ENCODE measurements around the gene DNAJC5.
"Not testable (repeated sequence)": the region's sequence is repeated elsewhere in the genome, so short reads cannot be mapped to it uniquely, and the experiment has no call there.

The DNAJC5 gene

DNA sequence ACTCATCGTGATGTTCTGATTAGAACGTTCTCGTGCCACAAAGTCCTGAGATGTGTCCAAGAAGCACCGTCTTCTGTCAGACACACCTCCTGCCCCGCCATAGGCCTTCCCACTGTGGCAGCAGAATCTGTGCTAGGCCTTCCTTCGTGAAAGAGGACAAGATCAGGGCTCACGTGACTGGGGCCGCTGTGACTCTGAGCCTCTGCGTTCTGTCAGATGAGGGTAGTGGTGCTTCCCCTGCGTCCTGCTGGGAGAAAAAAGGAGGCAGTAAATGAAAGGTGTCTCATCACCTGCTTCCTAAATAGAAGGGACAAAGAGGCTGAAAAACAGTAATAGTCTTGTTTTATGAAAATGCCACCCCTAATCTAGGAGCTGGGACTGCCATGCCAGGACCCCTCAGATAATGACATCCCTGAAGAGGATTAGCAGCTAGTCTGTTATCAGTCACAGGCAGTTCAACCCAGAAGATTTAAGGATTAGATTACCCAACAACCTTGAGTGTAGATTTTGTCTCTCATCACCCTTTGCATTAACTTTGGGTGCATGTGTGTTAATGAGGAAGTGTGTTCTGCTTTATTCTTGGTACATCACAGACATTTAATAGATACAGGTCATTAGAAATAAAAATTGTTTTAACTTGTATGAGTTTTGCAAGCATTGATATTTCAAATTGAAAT is 4.1 kb downstream of the DNAJC5 start:
- no peaks in the 10 kb centered on the region for H3K9me3 ChIP-seq (ENCODE audit: control insufficient read depth, low read depth, low read length)
- no peak overlapping the region for H3K4me3 ChIP-seq (ENCODE audit: low read length)
- H3K36me3 ChIP-seq (ENCODE audit: control insufficient read depth, low read depth, low read length) = no peaks in the 10 kb centered on the region
- H3K4me1 ChIP-seq (ENCODE audit: control insufficient read depth, low read depth, low read length) = peaks cover 11% of the 10 kb centered on the region
- H3K27me3 ChIP-seq (ENCODE audit: control insufficient read depth, insufficient read depth, low read length) = no peaks in the 10 kb centered on the region
- no peak overlapping the region for H3K9ac ChIP-seq (ENCODE audit: low read length)
- H3K27ac ChIP-seq (ENCODE audit: low read length) = no peak overlapping the region

DNA sequence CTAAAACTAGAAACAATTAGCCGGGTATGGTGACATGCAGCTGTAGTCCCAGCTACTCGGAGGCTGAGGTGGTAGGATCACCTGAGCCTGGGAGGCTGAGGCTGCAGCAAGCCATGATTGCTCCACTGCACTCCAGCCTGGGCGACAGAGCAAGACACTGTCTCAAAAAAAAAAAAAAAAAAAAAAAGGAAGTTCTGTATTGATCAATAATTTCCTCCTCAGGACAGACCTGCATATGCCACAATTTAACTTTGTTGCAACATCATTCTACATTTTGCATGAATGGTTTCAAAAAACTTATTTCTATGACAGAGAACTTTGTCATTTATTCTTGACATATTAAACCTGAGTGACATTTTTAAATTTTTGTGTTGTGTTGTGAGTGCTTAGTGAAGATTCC is 5.5 kb downstream of the DNAJC5 start:
- H3K4me3 ChIP-seq (ENCODE audit: low read length) = no peak overlapping the region
- no peak overlapping the region for H3K9ac ChIP-seq (ENCODE audit: low read length)
- no peaks in the 10 kb centered on the region for H3K9me3 ChIP-seq (ENCODE audit: control insufficient read depth, low read depth, low read length)
- peaks cover 11% of the 10 kb centered on the region for H3K4me1 ChIP-seq (ENCODE audit: control insufficient read depth, low read depth, low read length)
- H3K27me3 ChIP-seq (ENCODE audit: control insufficient read depth, insufficient read depth, low read length) = no peaks in the 10 kb centered on the region
- no peaks in the 10 kb centered on the region for H3K36me3 ChIP-seq (ENCODE audit: control insufficient read depth, low read depth, low read length)
- no peak overlapping the region for H3K27ac ChIP-seq (ENCODE audit: low read length)

DNA sequence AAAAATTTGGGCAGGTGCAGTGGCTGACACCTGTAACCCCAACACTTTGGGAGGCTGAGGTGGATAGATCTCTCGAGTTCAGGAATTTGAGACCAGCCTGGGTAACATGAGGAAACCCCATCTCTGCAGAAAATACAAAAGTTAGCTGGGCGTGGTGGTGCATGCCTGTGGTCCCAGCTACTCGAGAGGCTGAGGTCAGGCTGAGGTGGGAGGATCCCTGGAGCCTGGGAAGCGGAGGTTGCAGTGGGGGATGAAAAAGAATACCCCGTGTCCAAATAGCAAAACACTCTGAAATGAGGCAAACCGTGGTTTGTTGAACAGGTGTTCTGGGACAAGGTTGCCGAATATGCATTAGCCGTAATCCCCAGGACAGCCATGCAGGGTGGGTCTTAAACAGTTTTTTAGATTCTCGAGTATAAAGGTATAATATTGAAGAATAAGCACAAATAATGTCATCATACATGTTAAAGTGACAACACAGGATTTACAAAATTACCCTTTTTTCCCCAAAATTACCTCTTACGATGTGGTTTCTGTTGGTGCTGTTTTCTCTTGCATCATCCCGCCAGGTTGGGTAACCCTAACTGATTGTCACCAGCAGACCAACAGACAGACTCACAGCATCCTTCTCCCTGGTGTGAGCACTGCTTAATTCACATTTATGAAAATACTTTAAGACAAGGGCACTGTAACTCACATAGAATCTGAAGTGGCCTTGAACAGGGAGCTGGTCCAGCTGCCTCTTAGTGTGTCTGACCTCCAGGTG is 9.1 kb downstream of the DNAJC5 start:
- Histone ChIP-seq H3K9me3 (ENCODE audit: control insufficient read depth, low read depth, low read length) (no peaks in the 10 kb centered on the region), H3K4me3 (ENCODE audit: low read length) (no peak overlapping the region), H3K36me3 (ENCODE audit: control insufficient read depth, low read depth, low read length) (no peaks in the 10 kb centered on the region), H3K27me3 (ENCODE audit: control insufficient read depth, insufficient read depth, low read length) (no peaks in the 10 kb centered on the region), H3K9ac (ENCODE audit: low read length) (no peak overlapping the region), H3K4me1 (ENCODE audit: control insufficient read depth, low read depth, low read length) (no peaks in the 10 kb centered on the region), H3K27ac (ENCODE audit: low read length) (no peak overlapping the region)

DNA sequence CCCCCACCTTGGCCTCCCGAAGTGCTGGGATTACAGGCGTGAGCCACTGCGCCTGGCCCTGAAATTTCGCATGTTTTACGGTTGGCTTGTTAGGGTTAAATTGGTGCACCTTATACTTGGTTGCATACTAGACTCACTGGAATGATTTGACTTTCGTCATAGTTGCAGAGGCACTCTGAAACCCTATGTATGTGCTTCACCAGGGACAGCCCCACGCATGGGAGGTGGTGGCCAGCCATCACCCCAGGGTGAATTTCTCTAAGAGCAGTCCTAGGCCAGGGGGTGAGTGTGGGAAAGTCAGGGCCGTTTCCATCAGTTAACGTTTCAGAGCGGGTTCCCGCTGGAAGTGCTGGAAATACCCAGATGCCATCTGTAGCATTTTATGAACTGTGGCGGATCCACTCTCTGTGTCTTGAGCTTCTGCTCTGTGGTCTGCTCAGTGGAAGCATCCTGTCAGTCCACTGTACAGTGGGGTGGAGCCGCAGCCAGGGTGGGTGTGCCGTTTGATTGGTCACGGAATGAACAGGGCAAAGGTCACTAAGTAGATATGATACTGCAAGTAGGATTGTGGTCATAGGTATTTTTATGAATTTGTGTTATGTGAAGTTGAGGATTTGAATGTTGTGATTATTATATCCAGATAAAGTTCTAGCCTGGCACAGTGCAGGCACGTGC is 13.2 kb downstream of the DNAJC5 start:
- no peaks in the 10 kb centered on the region for H3K36me3 ChIP-seq (ENCODE audit: control insufficient read depth, low read depth, low read length)
- H3K9me3 ChIP-seq (ENCODE audit: control insufficient read depth, low read depth, low read length) = no peaks in the 10 kb centered on the region
- no peak overlapping the region for H3K27ac ChIP-seq (ENCODE audit: low read length)
- H3K27me3 ChIP-seq (ENCODE audit: control insufficient read depth, insufficient read depth, low read length) = no peaks in the 10 kb centered on the region
- H3K9ac ChIP-seq (ENCODE audit: low read length) = no peak overlapping the region
- no peaks in the 10 kb centered on the region for H3K4me1 ChIP-seq (ENCODE audit: control insufficient read depth, low read depth, low read length)
- no peak overlapping the region for H3K4me3 ChIP-seq (ENCODE audit: low read length)

DNA sequence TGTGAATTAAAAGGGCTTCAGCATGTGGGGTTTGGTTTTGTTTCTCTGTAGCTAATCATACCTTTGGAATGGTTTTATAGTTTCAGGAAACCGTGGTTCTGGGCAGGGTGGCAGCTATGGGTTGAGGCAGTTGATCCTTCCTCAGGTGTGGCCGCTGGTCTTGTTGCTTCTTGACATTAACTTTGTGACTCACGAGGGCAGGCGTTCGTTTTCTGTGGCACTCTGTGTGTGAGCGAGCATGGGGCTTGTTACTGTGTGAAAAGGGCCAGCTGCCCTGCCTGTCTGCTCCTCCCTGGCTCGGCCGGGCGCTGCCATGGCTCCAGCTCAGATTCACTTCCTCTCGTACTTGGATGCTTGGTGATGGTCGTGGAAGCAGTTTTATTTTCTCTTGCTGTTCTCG is 16.2 kb downstream of the DNAJC5 start:
- Histone ChIP-seq H3K36me3 (ENCODE audit: control insufficient read depth, low read depth, low read length) (no peaks in the 10 kb centered on the region), H3K4me1 (ENCODE audit: control insufficient read depth, low read depth, low read length) (no peaks in the 10 kb centered on the region), H3K27ac (ENCODE audit: low read length) (no peak overlapping the region), H3K9ac (ENCODE audit: low read length) (no peak overlapping the region), H3K9me3 (ENCODE audit: control insufficient read depth, low read depth, low read length) (no peaks in the 10 kb centered on the region), H3K4me3 (ENCODE audit: low read length) (no peak overlapping the region), H3K27me3 (ENCODE audit: control insufficient read depth, insufficient read depth, low read length) (no peaks in the 10 kb centered on the region)

DNA sequence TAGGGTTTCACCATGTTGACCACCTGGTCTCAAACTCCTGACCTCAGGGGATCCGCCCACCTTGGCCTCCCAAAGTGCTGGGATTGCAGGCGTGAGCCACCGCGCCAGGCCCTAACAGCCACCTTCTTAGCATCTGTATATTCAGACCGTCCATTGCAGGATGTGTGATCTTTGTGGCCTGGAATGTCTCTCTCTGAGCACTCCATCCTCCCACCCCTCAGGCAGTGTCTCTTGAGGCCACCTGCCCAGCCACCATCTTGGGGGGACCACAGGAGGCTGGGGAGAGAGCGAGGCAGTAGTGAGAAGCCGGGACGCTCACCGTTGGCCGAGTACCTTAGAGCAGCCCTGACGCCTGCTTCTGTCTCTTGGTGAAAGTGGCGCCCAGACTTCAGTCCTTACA is 18.8 kb downstream of the DNAJC5 start:
- Histone ChIP-seq H3K27ac (ENCODE audit: low read length) (no peak overlapping the region), H3K27me3 (ENCODE audit: control insufficient read depth, insufficient read depth, low read length) (no peaks in the 10 kb centered on the region), H3K4me3 (ENCODE audit: low read length) (no peak overlapping the region), H3K9ac (ENCODE audit: low read length) (no peak overlapping the region), H3K9me3 (ENCODE audit: control insufficient read depth, low read depth, low read length) (no peaks in the 10 kb centered on the region), H3K4me1 (ENCODE audit: control insufficient read depth, low read depth, low read length) (no peaks in the 10 kb centered on the region), H3K36me3 (ENCODE audit: control insufficient read depth, low read depth, low read length) (no peaks in the 10 kb centered on the region)

DNA sequence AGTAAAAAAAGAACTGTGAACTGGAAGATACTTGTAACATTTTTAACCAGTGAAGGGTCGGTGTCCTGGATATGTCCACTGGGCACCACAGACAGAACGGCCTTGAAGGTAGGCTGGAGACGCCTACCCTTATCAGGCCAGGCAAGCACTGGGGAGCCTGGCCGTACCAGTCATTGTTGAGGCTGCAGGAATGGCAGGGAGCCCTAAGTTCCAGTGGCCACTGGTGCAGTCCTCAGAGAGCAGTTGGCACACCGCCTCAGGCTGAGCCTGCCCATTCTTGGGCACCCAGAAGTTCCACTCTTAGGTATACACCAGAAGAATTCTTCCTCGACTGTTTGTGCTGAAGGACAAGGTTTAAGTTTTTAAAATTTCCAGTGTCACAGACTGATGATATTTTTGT is 20.5 kb downstream of the DNAJC5 start:
- H3K4me3 ChIP-seq (ENCODE audit: low read length) = no peak overlapping the region
- H3K9me3 ChIP-seq (ENCODE audit: control insufficient read depth, low read depth, low read length) = no peaks in the 10 kb centered on the region
- no peaks in the 10 kb centered on the region for H3K4me1 ChIP-seq (ENCODE audit: control insufficient read depth, low read depth, low read length)
- H3K27ac ChIP-seq (ENCODE audit: low read length) = no peak overlapping the region
- H3K9ac ChIP-seq (ENCODE audit: low read length) = no peak overlapping the region
- H3K36me3 ChIP-seq (ENCODE audit: control insufficient read depth, low read depth, low read length) = no peaks in the 10 kb centered on the region
- H3K27me3 ChIP-seq (ENCODE audit: control insufficient read depth, insufficient read depth, low read length) = no peaks in the 10 kb centered on the region

DNA sequence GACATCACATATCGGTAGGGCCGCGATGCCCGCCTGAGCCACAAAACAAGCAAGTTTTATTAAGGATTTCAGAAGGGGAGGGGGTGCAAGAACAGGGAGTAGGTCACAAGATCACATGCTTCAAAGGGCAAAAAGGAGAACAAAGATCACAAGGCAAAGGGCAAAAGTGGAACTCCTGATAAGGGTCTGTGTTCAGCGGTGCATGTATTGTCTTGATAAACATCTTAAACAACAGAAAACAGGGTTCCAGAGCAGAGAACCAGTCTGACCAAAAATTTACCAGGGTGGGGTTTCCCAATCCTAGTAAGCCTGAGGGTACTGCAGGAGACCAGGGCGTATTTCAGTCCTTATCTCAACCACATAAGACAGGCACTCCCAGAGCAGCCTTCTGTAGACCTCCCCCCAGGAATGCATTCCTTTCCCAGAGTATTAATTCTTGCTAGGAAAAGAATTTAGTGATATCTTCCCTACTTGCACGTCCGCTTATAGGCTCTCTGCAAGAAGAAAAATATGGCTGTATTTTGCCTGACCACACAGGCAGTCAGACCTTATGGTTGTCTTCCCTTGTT is 21.5 kb downstream of the DNAJC5 start:
- not testable (repeated sequence) for H3K9me3 ChIP-seq (ENCODE audit: control insufficient read depth, low read depth, low read length); H3K4me3 ChIP-seq (ENCODE audit: low read length); H3K27ac ChIP-seq (ENCODE audit: low read length)

DNA sequence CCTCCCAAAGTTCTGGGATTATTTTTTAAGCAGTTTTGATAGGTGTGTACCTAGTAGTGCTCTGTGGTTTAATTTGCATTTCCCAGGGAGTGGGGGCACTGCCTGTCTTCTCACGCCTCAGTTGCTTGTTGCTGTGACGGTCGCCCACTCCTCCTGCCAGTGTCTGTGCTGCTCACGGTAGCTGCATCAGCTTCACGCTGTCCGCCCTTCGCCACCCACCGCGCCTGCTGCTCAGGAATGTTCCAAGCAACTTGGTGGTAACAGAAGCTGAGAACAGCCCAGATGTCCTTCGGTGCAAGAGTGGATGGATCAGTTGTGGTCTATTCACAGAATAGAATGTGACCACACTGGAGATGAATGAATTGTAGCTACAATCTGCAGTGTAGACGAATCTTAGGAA is 22.9 kb downstream of the DNAJC5 start:
- Histone ChIP-seq H3K4me3 (ENCODE audit: low read length) (no peak overlapping the region), H3K27ac (ENCODE audit: low read length) (no peak overlapping the region), H3K4me1 (ENCODE audit: control insufficient read depth, low read depth, low read length) (no peaks in the 10 kb centered on the region), H3K36me3 (ENCODE audit: control insufficient read depth, low read depth, low read length) (no peaks in the 10 kb centered on the region), H3K27me3 (ENCODE audit: control insufficient read depth, insufficient read depth, low read length) (no peaks in the 10 kb centered on the region), H3K9ac (ENCODE audit: low read length) (no peak overlapping the region), H3K9me3 (ENCODE audit: control insufficient read depth, low read depth, low read length) (no peaks in the 10 kb centered on the region)

More for the DNA sequence above, 21.5 kb downstream of the DNAJC5 start:
- H3K36me3 ChIP-seq (ENCODE audit: control insufficient read depth, low read depth, low read length); H3K27me3 ChIP-seq (ENCODE audit: control insufficient read depth, insufficient read depth, low read length); H3K9ac ChIP-seq (ENCODE audit: low read length); H3K4me1 ChIP-seq (ENCODE audit: control insufficient read depth, low read depth, low read length): not testable (repeated sequence)

DNA sequence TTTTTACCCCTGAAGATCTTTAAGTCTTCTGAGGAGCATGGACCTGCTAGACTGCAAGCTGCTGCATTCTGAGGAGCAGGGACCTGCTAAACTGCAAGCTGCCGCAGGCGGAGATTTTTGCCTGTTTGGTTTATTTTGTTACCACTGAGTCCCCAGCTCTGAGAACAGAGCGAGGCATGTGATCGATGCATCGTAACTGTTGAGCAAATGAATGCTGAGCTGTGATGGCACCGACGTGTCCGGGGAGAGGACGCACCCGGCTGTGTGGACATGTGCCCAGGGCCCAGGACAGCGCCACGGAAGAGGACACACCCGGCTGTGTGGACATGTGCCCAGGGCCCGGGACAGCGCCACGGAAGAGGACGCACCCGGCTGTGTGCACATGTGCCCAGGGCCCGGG is 24.2 kb downstream of the DNAJC5 start:
- Histone ChIP-seq H3K4me3 (ENCODE audit: low read length) (no peak overlapping the region), H3K4me1 (ENCODE audit: control insufficient read depth, low read depth, low read length) (no peaks in the 10 kb centered on the region), H3K27me3 (ENCODE audit: control insufficient read depth, insufficient read depth, low read length) (no peaks in the 10 kb centered on the region), H3K9ac (ENCODE audit: low read length) (no peak overlapping the region), H3K9me3 (ENCODE audit: control insufficient read depth, low read depth, low read length) (no peaks in the 10 kb centered on the region), H3K27ac (ENCODE audit: low read length) (no peak overlapping the region), H3K36me3 (ENCODE audit: control insufficient read depth, low read depth, low read length) (no peaks in the 10 kb centered on the region)

DNA sequence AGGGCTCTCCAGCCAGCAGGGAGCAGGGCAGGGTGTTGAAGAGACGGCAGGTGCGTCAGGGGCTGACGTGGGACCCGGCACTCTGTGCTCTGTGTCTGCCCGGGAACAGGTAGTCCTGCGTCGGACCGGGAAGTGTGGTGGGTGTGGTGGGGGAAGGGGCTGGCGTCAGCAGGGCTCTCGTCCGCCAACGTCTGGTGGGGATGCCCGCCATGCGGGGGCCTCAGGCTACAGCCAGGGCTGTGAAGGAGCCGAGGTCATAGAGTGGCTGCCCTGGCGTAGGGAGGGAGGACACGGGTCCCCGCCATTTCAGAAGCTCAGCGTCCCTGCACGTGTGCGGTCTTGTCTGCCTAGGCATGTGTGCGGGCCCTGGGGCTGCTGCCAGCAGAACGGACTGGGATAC is 25.3 kb downstream of the DNAJC5 start:
- no peak overlapping the region for H3K4me3 ChIP-seq (ENCODE audit: low read length)
- no peaks in the 10 kb centered on the region for H3K4me1 ChIP-seq (ENCODE audit: control insufficient read depth, low read depth, low read length)
- no peak overlapping the region for H3K27ac ChIP-seq (ENCODE audit: low read length)
- H3K9me3 ChIP-seq (ENCODE audit: control insufficient read depth, low read depth, low read length) = no peaks in the 10 kb centered on the region
- no peak overlapping the region for H3K9ac ChIP-seq (ENCODE audit: low read length)
- no peaks in the 10 kb centered on the region for H3K27me3 ChIP-seq (ENCODE audit: control insufficient read depth, insufficient read depth, low read length)
- H3K36me3 ChIP-seq (ENCODE audit: control insufficient read depth, low read depth, low read length) = no peaks in the 10 kb centered on the region
